ENCODE measurements around the gene TUBE1.

Gene TUBE1

GRCh38 chr6:112034616-112034995 is 52.7 kb downstream of the TUBE1 start:
- no peak for DNase-seq (ENCODE audit: low read depth, low spot score)

DNA sequence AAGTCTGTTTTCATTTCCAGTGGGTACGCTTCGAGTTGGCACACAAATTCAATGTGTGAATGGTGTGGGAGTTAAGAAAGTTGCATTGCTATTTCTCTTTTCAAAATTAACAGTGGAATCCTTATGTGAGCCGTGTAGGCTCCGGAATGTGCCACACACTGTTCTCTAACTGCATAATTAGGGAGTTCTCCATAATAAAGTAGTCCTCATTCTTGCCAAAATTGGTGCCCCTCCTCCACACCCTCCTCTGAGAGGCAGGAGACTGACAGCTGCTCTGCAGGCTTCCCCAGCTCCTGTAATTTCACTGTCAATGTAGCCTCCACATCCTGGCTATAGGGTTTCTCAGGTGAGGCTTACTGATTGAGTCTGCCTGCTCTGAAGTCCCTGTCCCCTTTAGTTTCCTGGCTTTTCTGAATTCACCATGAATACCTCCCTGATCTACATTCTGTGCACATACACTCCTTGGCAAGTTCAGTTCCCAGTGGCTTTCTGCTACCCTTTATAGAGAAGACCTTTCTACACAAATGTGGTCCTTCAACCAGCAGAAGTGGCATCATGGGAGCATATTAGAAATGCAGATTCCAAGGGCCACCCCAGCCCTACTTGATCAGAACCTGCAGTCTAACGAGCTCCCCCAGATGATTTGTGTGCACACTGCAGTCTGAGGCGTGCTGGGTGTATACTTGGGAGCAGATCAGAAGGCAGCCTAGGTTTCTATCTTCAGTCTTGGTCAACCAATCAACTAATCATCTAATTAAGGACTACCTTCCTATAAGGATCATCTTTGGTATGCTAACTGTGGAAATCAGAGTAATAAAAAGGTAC is 53.3 kb downstream of the TUBE1 start:
- no peak for DNase-seq (ENCODE audit: low read depth, low spot score)

- DNase-seq (ENCODE audit: low read depth, low spot score), result no peak
These were observed 54.6 kb downstream of the TUBE1 start for GRCh38 chr6:112032728-112033127.

GRCh38 chr6:112031960-112032359 is 55.3 kb downstream of the TUBE1 start:
- no peak for DNase-seq (ENCODE audit: low read depth, low spot score)

DNA sequence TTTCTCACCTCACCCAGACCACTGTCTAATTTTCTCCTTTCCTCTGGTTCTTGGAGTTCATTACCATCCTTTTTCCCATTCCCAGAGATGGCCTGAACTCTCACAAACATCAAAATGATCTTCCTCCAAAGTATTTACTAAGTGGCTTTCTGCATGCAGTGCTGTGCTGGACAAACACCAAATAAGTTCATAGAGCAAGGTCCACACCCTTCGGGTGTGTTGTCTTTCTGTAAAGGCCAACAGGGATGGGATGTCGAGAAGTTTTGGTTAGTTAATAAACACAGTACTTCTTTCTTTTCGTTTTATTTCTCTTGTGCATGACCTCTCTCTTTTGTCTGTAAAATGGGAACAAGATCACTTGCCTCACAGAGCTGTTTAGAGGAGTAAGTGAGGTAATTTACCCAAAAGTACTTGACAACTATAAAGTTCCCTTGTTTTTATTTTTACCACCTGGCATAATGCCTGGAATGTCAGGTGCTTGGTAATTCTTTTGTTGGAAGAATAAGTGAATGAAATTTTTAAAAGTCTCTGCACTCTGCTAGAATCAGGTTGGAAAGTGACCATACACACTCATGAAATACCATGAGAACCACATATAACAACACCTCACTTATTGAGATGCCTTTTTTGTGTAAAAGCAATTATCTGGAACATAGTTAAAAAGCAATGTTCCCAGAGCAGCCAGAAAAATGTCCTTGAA is 56.2 kb downstream of the TUBE1 start:
- no peak for DNase-seq (ENCODE audit: low read depth, low spot score)

DNA sequence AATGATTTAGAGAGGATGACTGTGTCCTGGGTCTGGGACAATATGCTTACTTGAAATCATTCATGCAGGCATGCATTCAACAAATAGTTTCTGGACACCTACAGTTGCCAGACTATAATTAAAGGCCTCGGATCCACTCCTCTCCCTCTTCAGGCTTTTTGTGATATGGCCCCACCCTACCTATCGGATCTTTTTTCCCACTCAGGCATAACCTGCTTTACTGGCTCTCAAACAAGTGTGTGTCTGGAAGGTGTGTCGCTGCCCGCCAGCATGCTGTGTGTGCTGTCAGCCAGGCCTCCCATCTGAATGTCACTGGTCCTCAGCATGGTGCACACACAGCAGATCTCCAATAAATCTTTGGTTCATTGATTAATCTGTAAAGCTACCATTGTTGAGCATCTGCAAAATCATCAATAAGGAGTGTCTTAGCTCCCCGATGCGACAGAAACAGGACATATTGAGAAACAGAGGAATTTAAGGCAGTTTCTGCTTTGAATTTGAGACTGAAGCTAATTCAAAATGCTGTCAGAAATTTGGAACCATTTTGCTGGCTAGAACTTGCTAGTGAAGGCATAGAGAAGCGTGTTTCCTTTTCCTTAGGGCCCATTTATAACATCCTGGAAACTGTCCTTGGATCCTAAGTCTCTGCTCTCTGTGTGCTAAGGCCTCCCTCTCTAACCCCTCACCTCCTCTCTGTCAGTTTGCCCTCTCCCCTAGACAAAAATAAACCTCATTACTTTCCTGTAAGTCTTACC is 56.9 kb downstream of the TUBE1 start:
- no peak for DNase-seq (ENCODE audit: low read depth, low spot score)

DNA sequence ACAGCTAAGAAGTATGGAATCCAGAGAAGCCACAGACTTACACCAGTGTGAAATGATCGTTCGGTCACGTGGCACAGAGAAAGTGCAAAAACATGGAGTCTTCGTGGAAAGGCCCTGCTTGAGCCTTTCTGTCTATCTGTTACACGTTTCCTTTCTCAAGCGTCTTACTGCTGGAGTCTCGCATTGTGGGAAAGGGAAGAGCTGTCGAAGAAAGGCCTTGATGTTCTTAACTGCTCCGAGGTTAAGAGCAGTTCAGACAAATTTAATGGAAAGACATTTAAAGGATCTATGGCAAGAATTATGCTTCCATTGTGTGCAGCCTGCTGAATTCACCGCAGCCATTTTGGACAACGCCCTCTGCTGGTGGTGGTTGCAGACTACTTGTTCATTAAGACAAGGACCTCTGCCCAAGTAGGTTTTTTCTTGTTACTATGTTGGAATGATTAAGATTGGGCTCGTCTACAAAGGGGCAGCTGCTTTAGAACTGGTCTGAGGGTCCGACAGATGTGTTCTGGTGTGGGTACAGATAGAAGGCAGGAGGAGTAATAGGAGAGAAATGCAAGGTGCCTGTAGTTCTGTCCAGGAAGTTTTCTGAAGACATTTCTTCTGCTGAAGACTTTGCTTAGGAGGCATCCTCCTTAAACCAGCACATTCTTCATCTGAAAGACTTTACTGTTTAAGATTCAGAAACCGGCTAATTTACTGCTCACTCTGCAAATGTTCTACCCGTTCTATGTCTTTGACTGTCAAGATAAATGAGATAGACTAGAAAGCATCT is 58.0 kb downstream of the TUBE1 start:
- no peak for DNase-seq (ENCODE audit: low read depth, low spot score)

DNA sequence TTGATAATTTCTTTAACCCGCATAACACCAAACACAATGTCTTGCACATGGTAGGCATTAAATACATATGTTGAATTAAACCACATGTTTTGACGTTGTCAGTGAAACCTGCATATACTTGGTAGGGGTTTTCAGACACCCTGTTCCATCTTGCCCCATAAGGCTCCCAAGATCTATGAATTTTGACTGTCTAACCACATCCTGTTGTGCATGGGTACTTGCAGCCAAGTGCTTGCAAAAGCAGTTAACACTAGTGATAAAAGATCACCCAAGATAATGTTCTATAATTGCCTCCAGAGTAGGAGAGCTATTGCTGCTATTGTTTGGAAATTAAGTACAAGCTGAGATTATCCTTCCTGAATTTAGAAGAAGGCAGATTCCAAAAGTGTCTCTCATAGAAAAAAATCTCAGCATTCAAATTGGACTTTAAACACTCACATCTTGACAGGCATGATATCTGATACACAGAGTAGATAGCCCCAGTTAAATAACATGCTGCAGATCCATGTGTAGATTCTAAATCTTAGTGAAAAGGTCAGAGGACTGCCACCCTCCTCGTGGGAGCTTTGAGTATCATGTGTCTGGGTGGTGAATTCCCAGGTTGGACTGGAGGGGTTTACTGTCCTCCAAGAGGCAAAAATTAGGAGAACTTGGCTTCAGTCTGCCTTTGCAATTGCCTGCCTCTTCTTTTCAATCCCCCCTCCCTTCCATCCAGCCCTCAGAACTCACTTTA is 59.2 kb downstream of the TUBE1 start:
- no peak for DNase-seq (ENCODE audit: low read depth, low spot score)

- DNase-seq (ENCODE audit: low read depth, low spot score), result no peak
These were observed 60.3 kb downstream of the TUBE1 start for GRCh38 chr6:112026933-112027332.

DNA sequence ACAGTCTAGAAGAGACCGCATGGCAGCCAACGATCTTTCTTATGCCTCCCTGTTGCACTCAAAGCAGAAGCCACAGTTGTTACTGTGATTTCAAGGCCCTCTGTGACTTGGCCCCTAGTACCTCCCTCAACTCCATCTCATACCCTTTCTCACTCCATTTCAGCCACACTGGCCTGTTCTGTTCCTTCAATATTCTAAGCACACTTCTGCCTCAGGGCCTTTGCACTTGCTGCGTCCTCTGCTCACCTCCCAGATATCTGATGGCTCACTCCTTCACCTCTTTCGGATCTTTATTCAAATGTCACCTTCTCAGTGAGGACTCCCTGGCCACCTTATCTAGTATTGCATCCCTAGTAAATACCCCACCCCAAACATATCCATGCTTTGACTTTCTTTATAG is 62.8 kb downstream of the TUBE1 start:
- no peak for DNase-seq (ENCODE audit: low read depth, low spot score)

DNA sequence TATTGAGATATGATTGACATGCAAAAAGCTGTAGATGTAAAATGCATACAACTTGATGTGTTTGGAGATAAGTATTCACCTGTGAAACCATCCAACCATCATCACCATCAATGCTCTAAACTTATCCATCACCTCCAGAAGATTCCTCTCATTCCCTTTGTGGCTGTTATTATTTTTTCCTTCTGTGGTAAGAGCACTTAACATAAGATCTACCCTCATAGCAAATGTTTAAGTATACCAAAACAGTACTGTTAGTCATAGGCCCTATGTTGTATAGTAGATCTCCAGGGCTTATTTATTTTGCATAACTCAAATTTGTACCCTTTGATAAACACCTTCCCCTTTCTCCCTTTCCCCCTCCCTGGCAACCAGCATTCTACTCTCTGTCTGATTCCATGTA is 64.5 kb downstream of the TUBE1 start:
- no peak for DNase-seq (ENCODE audit: low read depth, low spot score)

DNA sequence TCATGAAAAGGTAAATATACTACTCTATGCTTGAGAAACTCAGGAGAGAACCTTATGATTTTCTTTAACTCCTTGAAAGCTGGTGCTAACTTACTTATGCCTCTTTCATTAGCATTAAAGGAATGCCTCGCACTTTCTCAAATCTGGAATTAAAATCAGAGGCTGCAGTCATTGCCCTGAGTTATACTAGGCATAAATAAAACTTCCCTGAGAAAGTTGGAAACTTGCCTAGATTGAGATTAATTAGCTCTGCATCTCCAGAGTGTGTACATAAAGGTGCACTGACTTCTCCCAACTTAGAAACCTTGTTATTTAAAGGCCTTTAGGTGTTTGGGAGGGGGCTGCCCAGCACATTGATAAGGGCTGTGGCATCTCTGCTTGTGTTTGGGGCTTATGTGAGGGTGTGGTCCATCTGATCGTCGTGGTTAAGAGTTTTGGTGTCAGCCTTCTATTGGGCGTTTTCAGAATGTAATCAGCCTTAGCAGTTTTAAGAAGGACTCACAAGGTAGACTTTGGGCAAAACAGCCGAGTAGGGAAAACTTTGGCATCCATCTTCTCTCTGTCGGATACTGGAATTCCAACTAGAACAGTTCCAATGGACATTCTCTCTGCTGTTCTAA is 65.5 kb downstream of the TUBE1 start:
- DNase-seq (ENCODE audit: low read depth, low spot score), result no peak
